Epithelial cell of prostate (primary cell): ENCODE results near the gene TNIK.

ENCODE experiments used
- DNase-seq: peaks from one replicate; pipeline ENCODE4 v3.0.0-alpha.2; 2011; ENCODE audit warnings: low read depth, low spot score
- H3K27ac ChIP-seq: fragments of 450-650 bp; 2 replicates; pipeline ENCODE4 v1.5.1; 2017; ENCODE audit warnings: mild to moderate bottlenecking

TNIK gene

GRCh38 chr3:171348121-171348520 lies 112.1 kb downstream of the TNIK start:
- H3K27ac ChIP-seq, result no peak overlapping the region
- no peak for DNase-seq

- DNase-seq, result no peak
- no peak overlapping the region for H3K27ac ChIP-seq
These were observed 112.7 kb downstream of the TNIK start for GRCh38 chr3:171347301-171348039.

- DNase-seq, result no peak
- H3K27ac ChIP-seq, result no peak overlapping the region
These were observed 113.5 kb downstream of the TNIK start for GRCh38 chr3:171346582-171347300.

GRCh38 chr3:171346019-171346418 lies 114.2 kb downstream of the TNIK start:
- no peak for DNase-seq
- H3K27ac ChIP-seq, result no peak overlapping the region

- no peak for DNase-seq
- H3K27ac ChIP-seq, result no peak overlapping the region
These were observed 114.9 kb downstream of the TNIK start for GRCh38 chr3:171345107-171345843.

- DNase-seq, result no peak
- no peak overlapping the region for H3K27ac ChIP-seq
These were observed 116.5 kb downstream of the TNIK start for GRCh38 chr3:171343693-171344092.

GRCh38 chr3:171342783-171343420 lies 117.3 kb downstream of the TNIK start:
- no peak for DNase-seq
- no peak overlapping the region for H3K27ac ChIP-seq

- no peak for DNase-seq
- H3K27ac ChIP-seq, result no peak overlapping the region
These were observed 118.0 kb downstream of the TNIK start for GRCh38 chr3:171342200-171342599.

- DNase-seq, result no peak
- H3K27ac ChIP-seq, result no peak overlapping the region
These were observed 119.8 kb downstream of the TNIK start for GRCh38 chr3:171340434-171340833.

GRCh38 chr3:171339598-171339997 lies 120.6 kb downstream of the TNIK start:
- no peak for DNase-seq
- no peak overlapping the region for H3K27ac ChIP-seq

GRCh38 chr3:171336406-171336805 lies 123.8 kb downstream of the TNIK start:
- no peak overlapping the region for H3K27ac ChIP-seq
- DNase-seq, result no peak

- DNase-seq, result no peak
- no peak overlapping the region for H3K27ac ChIP-seq
These were observed 124.6 kb downstream of the TNIK start for GRCh38 chr3:171335559-171335958.

GRCh38 chr3:171334465-171334811 lies 125.8 kb downstream of the TNIK start:
- H3K27ac ChIP-seq, result no peak overlapping the region
- no peak for DNase-seq

- no peak overlapping the region for H3K27ac ChIP-seq
- DNase-seq, result no peak
These were observed 126.3 kb downstream of the TNIK start for GRCh38 chr3:171333784-171334464.

GRCh38 chr3:171330938-171331337 lies 129.3 kb downstream of the TNIK start:
- no peak for DNase-seq
- H3K27ac ChIP-seq, result no peak overlapping the region

- H3K27ac ChIP-seq, result no peak overlapping the region
- no peak for DNase-seq
These were observed 130.5 kb downstream of the TNIK start for GRCh38 chr3:171329746-171330145.

GRCh38 chr3:171328419-171329082 lies 131.7 kb downstream of the TNIK start:
- no peak for DNase-seq

GRCh38 chr3:171327441-171328174 lies 132.6 kb downstream of the TNIK start:
- no peak overlapping the region for H3K27ac ChIP-seq
- DNase-seq, result no peak

More at GRCh38 chr3:171328419-171329082, 131.7 kb downstream of the TNIK start:
- H3K27ac ChIP-seq, result no peak overlapping the region
